ENCODE measurements around the gene XYLT1.

XYLT1 gene

GRCh38 chr16:17459903-17460521 is 10.7 kb downstream of the XYLT1 start:
- TF ChIP-seq CTCF (IDR thresholded peaks at IDR 0.05): no peak

GRCh38 chr16:17457997-17458396 is 12.8 kb downstream of the XYLT1 start:
- no peak for TF ChIP-seq CTCF (IDR thresholded peaks at IDR 0.05)

- TF ChIP-seq CTCF (IDR thresholded peaks at IDR 0.05): no peak
These were observed 13.2 kb downstream of the XYLT1 start for GRCh38 chr16:17457513-17457912.

- TF ChIP-seq CTCF (IDR thresholded peaks at IDR 0.05): no peak
These were observed 16.5 kb downstream of the XYLT1 start for GRCh38 chr16:17454162-17454730.

- no peak for TF ChIP-seq CTCF (IDR thresholded peaks at IDR 0.05)
These were observed 17.3 kb downstream of the XYLT1 start for GRCh38 chr16:17453364-17454038.

- TF ChIP-seq CTCF (IDR thresholded peaks at IDR 0.05): no peak
These were observed 17.8 kb downstream of the XYLT1 start for GRCh38 chr16:17452922-17453321.

GRCh38 chr16:17451843-17452242 is 18.9 kb downstream of the XYLT1 start:
- TF ChIP-seq CTCF (IDR thresholded peaks at IDR 0.05): no peak
